Caco-2 (cell line): Measurements from ENCODE around the gene MRTFA. TPM values are rescaled to one million over a fixed set of nuclear protein-coding genes. Genes with fewer than 3 reads are reported as not detected.

ENCODE experiments used
- BruUV-seq: library from RNA; stranded (reverse); fragments of 400-500 nt; replicated peaks from 2 replicates; lab custom pipeline; 2021; lab: Mats Ljungman, UMichigan
- CTCF ChIA-PET: fragments of 300-600 bp; sonication (Branson Sonifier 250); formaldehyde crosslinking; loops from one replicate; lab custom pipeline; 2022; ENCODE audit warnings: antibody characterized with exemption; lab: Charles Lee
- POLR2A ChIA-PET: fragments of 300-600 bp; sonication (Branson Sonifier 250); formaldehyde crosslinking; loops from one replicate; lab custom pipeline; 2022; ENCODE audit warnings: antibody characterized with exemption; lab: Charles Lee
- DNase-seq, 2 experiments: peaks; one replicate each; pipeline versions ENCODE4 v3.0.0 to v3.0.0-alpha.2; 2020 to 2022
- H3K27me3 ChIP-seq: replicated peaks from 2 replicates; pipeline ENCODE4 v1.6.0; 2011; ENCODE audit warnings: low read length; ENCODE audit not compliant: control insufficient read depth, insufficient read depth
- H3K36me3 ChIP-seq: 2 replicates; pipeline ENCODE4 v1.5.1; 2011; ENCODE audit warnings: low read length; ENCODE audit not compliant: control insufficient read depth, insufficient read depth
- H3K4me1 ChIP-seq: fragments of 250-450 bp; sonication (Bioruptor Pico); 2 replicates; pipeline ENCODE4 v1.5.1; 2020; ENCODE audit warnings: mild to moderate bottlenecking
- H3K4me3 ChIP-seq: 2 replicates; pipeline ENCODE4 v1.5.1; 2011; ENCODE audit warnings: low read depth, mild to moderate bottlenecking, control low read depth, low read length
- H3K9me3 ChIP-seq: fragments of 250-450 bp; sonication (Bioruptor Pico); 2 replicates; pipeline ENCODE4 v1.5.1; 2020; ENCODE audit warnings: mild to moderate bottlenecking, moderate library complexity
- H3K27ac Mint-ChIP-seq: one replicate; pipeline ENCODE4 v1.8.0; 2022; ENCODE audit warnings: mixed read lengths; ENCODE audit not compliant: unreplicated experiment
- H3K27me3 Mint-ChIP-seq: one replicate; pipeline ENCODE4 v1.8.0; 2022; ENCODE audit warnings: mixed read lengths; ENCODE audit not compliant: insufficient read depth, unreplicated experiment
- H3K36me3 Mint-ChIP-seq: one replicate; pipeline ENCODE4 v1.8.0; 2022; ENCODE audit warnings: mild to moderate bottlenecking, mixed read lengths; ENCODE audit not compliant: insufficient read depth, unreplicated experiment
- H3K4me1 Mint-ChIP-seq: one replicate; pipeline ENCODE4 v1.8.0; 2022; ENCODE audit warnings: low read depth, mixed read lengths; ENCODE audit not compliant: unreplicated experiment
- H3K4me3 Mint-ChIP-seq: one replicate; pipeline ENCODE4 v1.8.0; 2022; ENCODE audit warnings: mild to moderate bottlenecking, moderate library complexity, mixed read lengths; ENCODE audit not compliant: unreplicated experiment
- H3K9me3 Mint-ChIP-seq: one replicate; pipeline ENCODE4 v1.8.0; 2022; ENCODE audit warnings: mixed read lengths; ENCODE audit not compliant: unreplicated experiment
- intact Hi-C: fragments of 100-400 bp; cut with micrococcal nuclease; formaldehyde crosslinking; loops from one replicate; pipeline ENCODE4 v1.10.0; 2022; ENCODE audit not compliant: unreplicated experiment
- total RNA-seq: library from RNA; stranded (reverse); gene quantifications from 2 replicates; pipeline ENCODE4 v1.2.3, GENCODE V29; 2022
- TF ChIP-seq, protein P1 (sequence below), 2 experiments: fragments of 200-600 bp in 1 of 2; IDR thresholded peaks; 1 replicate in 1 of 2; 2 replicates in 1 of 2; pipeline versions ENCODE4 v1.5.1 to v1.8.0; 2011 to 2022; ENCODE audit warnings: antibody characterized with exemption in 1 of 2, control low read depth in 1 of 2, inconsistent platforms in 1 of 2, low read depth in 1 of 2, low read length in 1 of 2, mild to moderate bottlenecking in 1 of 2, moderate library complexity in 1 of 2; ENCODE audit not compliant: insufficient read depth in 1 of 2, severe bottlenecking in 1 of 2, unreplicated experiment in 1 of 2

Gene MRTFA
- total RNA-seq, 1 experiment from 2014 or later = 38.7 TPM

- Histone ChIP-seq H3K36me3 (no peaks in the 10 kb centered on the region), H3K4me3 (peak overlapping the region; percentile 88), H3K9me3 (no peaks in the 10 kb centered on the region), H3K27me3 (no peaks in the 10 kb centered on the region), H3K4me1 (peaks cover 10% of the 10 kb centered on the region; the same call in 1 of the 2 replicates)
- Mint-ChIP-seq H3K36me3 (peaks cover 9% of the 10 kb centered on the region), H3K27me3 (no peaks in the 10 kb centered on the region), H3K4me3 (peak overlapping the region; percentile 90), H3K27ac (peak overlapping the region; percentile 88), H3K4me1 (peaks cover 18% of the 10 kb centered on the region), H3K9me3 (no peaks in the 10 kb centered on the region)
- DNase-seq = no peak
- TF ChIP-seq, protein P1, sequence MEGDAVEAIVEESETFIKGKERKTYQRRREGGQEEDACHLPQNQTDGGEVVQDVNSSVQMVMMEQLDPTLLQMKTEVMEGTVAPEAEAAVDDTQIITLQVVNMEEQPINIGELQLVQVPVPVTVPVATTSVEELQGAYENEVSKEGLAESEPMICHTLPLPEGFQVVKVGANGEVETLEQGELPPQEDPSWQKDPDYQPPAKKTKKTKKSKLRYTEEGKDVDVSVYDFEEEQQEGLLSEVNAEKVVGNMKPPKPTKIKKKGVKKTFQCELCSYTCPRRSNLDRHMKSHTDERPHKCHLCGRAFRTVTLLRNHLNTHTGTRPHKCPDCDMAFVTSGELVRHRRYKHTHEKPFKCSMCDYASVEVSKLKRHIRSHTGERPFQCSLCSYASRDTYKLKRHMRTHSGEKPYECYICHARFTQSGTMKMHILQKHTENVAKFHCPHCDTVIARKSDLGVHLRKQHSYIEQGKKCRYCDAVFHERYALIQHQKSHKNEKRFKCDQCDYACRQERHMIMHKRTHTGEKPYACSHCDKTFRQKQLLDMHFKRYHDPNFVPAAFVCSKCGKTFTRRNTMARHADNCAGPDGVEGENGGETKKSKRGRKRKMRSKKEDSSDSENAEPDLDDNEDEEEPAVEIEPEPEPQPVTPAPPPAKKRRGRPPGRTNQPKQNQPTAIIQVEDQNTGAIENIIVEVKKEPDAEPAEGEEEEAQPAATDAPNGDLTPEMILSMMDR (IDR thresholded peaks at IDR 0.05; ENCODE audit: insufficient read depth in 1 of 2, low read depth in 1 of 2, low read length in 1 of 2, severe bottlenecking in 1 of 2, unreplicated experiment in 1 of 2) = no peak
- intact Hi-C loops = loop anchor here (2.0 kb wide), 1 partner anchor 49 kb away; no protein-coding TSS in a partner anchor
- CTCF ChIA-PET = interaction anchor here (1.5 to 1.6 kb wide), 2 partner anchors 7 to 113 kb away, joined by 4 to 12 read pairs; no protein-coding TSS in a partner anchor
- POLR2A ChIA-PET = interaction anchor here (0.5 to 1.3 kb wide), 12 partner anchors 7 to 460 kb away, joined by 3 to 14 read pairs (median 3); partner anchors contain the start of gene TNRC6B
- TSS peak; percentile 97 for BruUV-seq
Measured at GRCh38 chr22:40637183-40638150, 948 bp upstream of the MRTFA start.

GRCh38 chr22:40635940-40636379 lies 559 bp downstream of the MRTFA start:
- no peaks in the 10 kb centered on the region for H3K27me3 ChIP-seq
- ChIA-PET POLR2A (interaction anchor here (1.3 kb wide), 1 partner anchor 16 kb away, joined by 14 read pairs; no protein-coding TSS in a partner anchor), CTCF (interaction anchor here (1.6 kb wide), 1 partner anchor 9 kb away, joined by 4 read pairs; no protein-coding TSS in a partner anchor)
- Mint-ChIP-seq H3K4me3 (peak overlapping the region; percentile 90), H3K27me3 (no peaks in the 10 kb centered on the region), H3K36me3 (peaks cover 9% of the 10 kb centered on the region), H3K9me3 (no peaks in the 10 kb centered on the region), H3K27ac (peak overlapping the region; percentile 88), H3K4me1 (peaks cover 23% of the 10 kb centered on the region)
- peak overlapping the region; percentile 95 for H3K4me3 ChIP-seq
- TF ChIP-seq, protein P1 (IDR thresholded peaks at IDR 0.05; ENCODE audit: insufficient read depth in 1 of 2, low read depth in 1 of 2, low read length in 1 of 2, severe bottlenecking in 1 of 2, unreplicated experiment in 1 of 2) = no peak
- no peak for DNase-seq
- H3K9me3 ChIP-seq = no peaks in the 10 kb centered on the region
- no TSS peak for BruUV-seq
- no peaks in the 10 kb centered on the region for H3K36me3 ChIP-seq
- intact Hi-C loops = loop anchor here (2.0 kb wide), 1 partner anchor 47 kb away; no protein-coding TSS in a partner anchor
- H3K4me1 ChIP-seq = peaks cover 10% of the 10 kb centered on the region; the same call in 1 of the 2 replicates
